Transverse colon (tissue), 4 donors: ENCODE results near the gene TTN. TPM values are rescaled to one million over a fixed set of nuclear protein-coding genes. Genes with fewer than 3 reads are reported as not detected.

Experiments used
- DNase-seq: peaks from one replicate; pipeline ENCODE4 v3.0.0-alpha.2; 2019
- H3K27ac ChIP-seq, 4 donors: fragments of 200-600 bp; sonication (generic); 2 replicates each; pipeline ENCODE4 v1.5.1; 2016 to 2018; ENCODE audit warnings: inconsistent platforms in 4 of 4
- H3K27me3 ChIP-seq: fragments of 200-600 bp; sonication (generic); 2 replicates; pipeline ENCODE4 v1.5.1; 2017; ENCODE audit warnings: inconsistent platforms
- H3K36me3 ChIP-seq, 4 donors: fragments of 200-600 bp; sonication (generic); 2 replicates each; pipeline ENCODE4 v1.5.1; 2017 to 2019; ENCODE audit warnings: inconsistent platforms in 4 of 4
- H3K4me1 ChIP-seq, 4 donors: fragments of 200-600 bp; sonication (generic); 2 replicates each; pipeline ENCODE4 v1.5.1; 2017 to 2020; ENCODE audit warnings: inconsistent platforms in 4 of 4
- H3K4me3 ChIP-seq, 4 donors: fragments of 200-600 bp; sonication (generic); 1 replicate in 1 of 4; 2 replicates in 3 of 4; pipeline versions ENCODE4 v1.5.1 to v1.6.1; 2017 to 2019; ENCODE audit warnings: inconsistent platforms in 4 of 4
- H3K9me3 ChIP-seq, 2 donors: fragments of 200-600 bp; sonication (generic); 2 replicates each; pipeline ENCODE4 v1.5.1; 2017 to 2019; ENCODE audit warnings: inconsistent platforms in 2 of 2
- CTCF ChIP-seq, 5 experiments: fragments of 200-600 bp in 3 of 5; fragments of 450-650 bp in 2 of 5; sonication (generic) in 3 of 5; IDR thresholded peaks; 1 replicate in 2 of 5; 2 replicates in 3 of 5; pipeline ENCODE4 v1.5.1; 2016 to 2017; ENCODE audit warnings: antibody characterized with exemption in 5 of 5, inconsistent platforms in 3 of 5, mild to moderate bottlenecking in 2 of 5, moderate library complexity in 1 of 5
- EP300 ChIP-seq: sonication (generic); formaldehyde crosslinking; IDR thresholded peaks from one replicate; pipeline ENCODE4 v1.6.1; 2017; ENCODE audit warnings: antibody characterized with exemption, low read depth
- POLR2A ChIP-seq: fragments of 450-650 bp; IDR thresholded peaks from one replicate; pipeline ENCODE4 v1.6.1; 2016; ENCODE audit warnings: antibody characterized with exemption, mild to moderate bottlenecking, moderate library complexity
- POLR2AphosphoS5 ChIP-seq, 3 donors: sonication (generic); formaldehyde crosslinking; IDR thresholded peaks; one replicate each; pipeline ENCODE4 v1.6.1; 2016; ENCODE audit warnings: antibody characterized with exemption in 3 of 3
- WGBS, 2 donors: methylation state at CpG; one replicate each; pipeline ENCODE4 v1.1.5; 2018; ENCODE audit warnings: low coverage in 1 of 2; 5-methylcytosine and 5-hydroxymethylcytosine counted together
- in situ Hi-C, 4 donors: fragments of 200-750 bp; cut with MboI; loops; one replicate each; pipeline versions ENCODE4 v1.15.0 to v1.15.1; 2017; ENCODE audit warnings: low sequenced_read_pairs in 3 of 4, low pct_ligation_motif_present in 1 of 4, low pct_unique_long_range_greater_than_20kb in 1 of 4
- intact Hi-C: fragments of 100-400 bp; cut with DNase I; formaldehyde crosslinking; loops from one replicate; pipeline ENCODE4 v1.15.1; 2023; ENCODE audit warnings: low total_unique reads
- total RNA-seq, 4 donors: library from RNA; depleted of rRNA; stranded (reverse); fragments of >200 nt; gene quantifications; one replicate each; pipeline ENCODE4 v1.1.0, GENCODE V29; 2016

Gene TTN
- total RNA-seq, 4 donors from 2014 or later, result 6.2 to 43.4 (median 18.1) TPM

- in situ Hi-C loops, result no loop called here
- Histone ChIP-seq H3K36me3 (no peaks in the 10 kb centered on the region), H3K27me3 (no peaks in the 10 kb centered on the region), H3K4me3 (no peak overlapping the region), H3K9me3 (no peaks in the 10 kb centered on the region), H3K27ac (no peak overlapping the region), H3K4me1 (no peaks in the 10 kb centered on the region)
- TF ChIP-seq EP300, result no peak
- no peak for TF ChIP-seq CTCF (IDR thresholded peaks at IDR 0.05)
- no peak for TF ChIP-seq POLR2A
- no peak for TF ChIP-seq POLR2AphosphoS5 (IDR thresholded peaks at IDR 0.05)
- intact Hi-C loops, result loop anchor here (10.0 kb wide), 1 partner anchor 345 kb away; the partner anchor contains the start of gene PLEKHA3
- 58 to 67% methylated on average over 3 of the region's 3 CpGs for WGBS, 2 donors
- no peak for DNase-seq
Observed at GRCh38 chr2:178829981-178830380, 22.8 kb upstream of the TTN start.

- TF ChIP-seq EP300, result no peak
- TF ChIP-seq POLR2AphosphoS5 (IDR thresholded peaks at IDR 0.05), result no peak
- TF ChIP-seq CTCF (IDR thresholded peaks at IDR 0.05), result no peak
- TF ChIP-seq POLR2A, result no peak
- in situ Hi-C loops, result no loop called here
- Histone ChIP-seq H3K9me3 (no peaks in the 10 kb centered on the region), H3K4me1 (no peaks in the 10 kb centered on the region), H3K36me3 (no peaks in the 10 kb centered on the region), H3K27me3 (no peaks in the 10 kb centered on the region), H3K4me3 (no peak overlapping the region), H3K27ac (no peak overlapping the region)
- intact Hi-C loops, result loop anchor here (10.0 kb wide), 1 partner anchor 345 kb away; the partner anchor contains the start of gene PLEKHA3
- 69 to 86% methylated on average over 3 of the region's 3 CpGs for WGBS, 2 donors
- no peak for DNase-seq
Observed at GRCh38 chr2:178829299-178829960, 22.2 kb upstream of the TTN start.

GRCh38 chr2:178828486-178828881 lies 21.3 kb upstream of the TTN start:
- WGBS, 2 donors, result 68 to 79% methylated on average over 4 of the region's 4 CpGs
- intact Hi-C loops, result loop anchor here (10.0 kb wide), 1 partner anchor 344 kb away; the partner anchor contains the start of gene PLEKHA3
- no peak for DNase-seq
- no peaks in the 10 kb centered on the region for H3K27me3 ChIP-seq
- no peak for TF ChIP-seq POLR2AphosphoS5 (IDR thresholded peaks at IDR 0.05)
- no peak for TF ChIP-seq CTCF (IDR thresholded peaks at IDR 0.05)
- no peak for TF ChIP-seq EP300
- no peak for TF ChIP-seq POLR2A
- H3K9me3 ChIP-seq, result no peaks in the 10 kb centered on the region
- no peaks in the 10 kb centered on the region for H3K36me3 ChIP-seq
- in situ Hi-C loops, result no loop called here
- H3K4me3 ChIP-seq, result no peak overlapping the region
- no peak overlapping the region for H3K27ac ChIP-seq
- no peaks in the 10 kb centered on the region for H3K4me1 ChIP-seq

- DNase-seq, result no peak
- in situ Hi-C loops, result no loop called here
Observed at GRCh38 chr2:178827739-178828485, 20.7 kb upstream of the TTN start.

More at GRCh38 chr2:178827739-178828485, 20.7 kb upstream of the TTN start:
- TF ChIP-seq POLR2AphosphoS5 (IDR thresholded peaks at IDR 0.05), result no peak
- no peak for TF ChIP-seq CTCF (IDR thresholded peaks at IDR 0.05)
- TF ChIP-seq EP300, result no peak
- TF ChIP-seq POLR2A, result no peak
- Histone ChIP-seq H3K4me1 (no peaks in the 10 kb centered on the region), H3K27me3 (no peaks in the 10 kb centered on the region), H3K36me3 (no peaks in the 10 kb centered on the region), H3K27ac (no peak overlapping the region), H3K4me3 (no peak overlapping the region), H3K9me3 (no peaks in the 10 kb centered on the region)
- WGBS, 2 donors, result 71 to 73% methylated on average over 3 to 9 of the region's 9 CpGs
- intact Hi-C loops, result loop anchor here (10.0 kb wide), 1 partner anchor 343 kb away; the partner anchor contains the start of gene PLEKHA3
